Endothelial cell (in vitro differentiated cells): ENCODE data around the gene C4B. TPM values are rescaled to one million over a fixed set of nuclear protein-coding genes. Genes with fewer than 3 reads are reported as not detected.
A peak's percentile ranks its signal among the peaks of the same experiment; 100 is the strongest.

ENCODE experiments used
- DNase-seq: peaks from one replicate; pipeline ENCODE4 v3.0.0; 2021; ENCODE audit warnings: low spot score
- H3K27ac Mint-ChIP-seq: one replicate; pipeline ENCODE4 v1.8.0; 2021; ENCODE audit warnings: mixed read lengths, inconsistent platforms; ENCODE audit not compliant: unreplicated experiment
- H3K27me3 Mint-ChIP-seq: one replicate; pipeline ENCODE4 v1.8.0; 2021; ENCODE audit warnings: mild to moderate bottlenecking, moderate library complexity, mixed read lengths, inconsistent platforms; ENCODE audit not compliant: unreplicated experiment
- H3K36me3 Mint-ChIP-seq: one replicate; pipeline ENCODE4 v1.8.0; 2021; ENCODE audit warnings: mild to moderate bottlenecking, low read depth, mixed read lengths, inconsistent platforms; ENCODE audit not compliant: unreplicated experiment
- H3K4me1 Mint-ChIP-seq: one replicate; pipeline ENCODE4 v1.8.0; 2021; ENCODE audit warnings: mild to moderate bottlenecking, mixed read lengths, inconsistent platforms; ENCODE audit not compliant: unreplicated experiment
- H3K4me3 Mint-ChIP-seq: one replicate; pipeline ENCODE4 v1.8.0; 2021; ENCODE audit warnings: mild to moderate bottlenecking, mixed read lengths, inconsistent platforms; ENCODE audit not compliant: unreplicated experiment
- H3K9me3 Mint-ChIP-seq: one replicate; pipeline ENCODE4 v1.8.0; 2021; ENCODE audit warnings: mixed read lengths, inconsistent platforms; ENCODE audit not compliant: unreplicated experiment
- total RNA-seq: library from RNA; stranded (reverse); fragmentation: NEBNext Ultra II Directional; extraction: Animal tissue kit (Norgen Biotek cat#: 25700); gene quantifications from one replicate; pipeline ENCODE4 v1.2.1, GENCODE V29; 2021; ENCODE audit not compliant: unreplicated experiment
- TF ChIP-seq, protein P1 (sequence below): fragments of 200-600 bp; sonication (generic); IDR thresholded peaks from one replicate; pipeline ENCODE4 v1.5.0; 2021; ENCODE audit warnings: antibody characterized with exemption; ENCODE audit not compliant: unreplicated experiment

C4B gene
- total RNA-seq, 1 donor from 2014 or later = 4.6 TPM

DNA sequence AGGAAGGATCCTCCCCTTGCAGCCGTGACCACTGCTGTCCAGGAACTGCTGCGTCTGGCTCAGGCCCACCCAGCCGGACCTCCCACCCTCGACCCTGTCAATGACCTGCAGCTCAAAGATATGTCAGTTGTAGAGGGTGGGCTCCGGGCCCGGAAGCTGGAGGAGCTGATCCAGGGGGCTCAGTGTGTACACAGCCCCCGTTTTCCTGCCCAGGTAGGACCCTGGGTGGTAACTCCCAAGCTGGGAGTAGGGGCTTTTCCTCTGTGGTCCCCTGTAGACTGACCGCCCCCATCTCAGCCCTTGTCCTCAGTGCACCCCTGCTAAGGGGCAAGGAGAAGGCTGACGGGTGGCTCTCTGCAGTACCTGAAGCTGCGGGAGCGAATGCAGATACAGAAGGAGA is 46.3 kb upstream of the C4B start:
- Mint-ChIP-seq H3K27me3 (peaks cover 6% of the 10 kb centered on the region), H3K36me3 (peaks cover 28% of the 10 kb centered on the region), H3K4me1 (peaks cover 8% of the 10 kb centered on the region), H3K27ac (no peak overlapping the region), H3K9me3 (no peaks in the 10 kb centered on the region), H3K4me3 (no peak overlapping the region)
- DNase-seq = no peak
- TF ChIP-seq, protein P1, sequence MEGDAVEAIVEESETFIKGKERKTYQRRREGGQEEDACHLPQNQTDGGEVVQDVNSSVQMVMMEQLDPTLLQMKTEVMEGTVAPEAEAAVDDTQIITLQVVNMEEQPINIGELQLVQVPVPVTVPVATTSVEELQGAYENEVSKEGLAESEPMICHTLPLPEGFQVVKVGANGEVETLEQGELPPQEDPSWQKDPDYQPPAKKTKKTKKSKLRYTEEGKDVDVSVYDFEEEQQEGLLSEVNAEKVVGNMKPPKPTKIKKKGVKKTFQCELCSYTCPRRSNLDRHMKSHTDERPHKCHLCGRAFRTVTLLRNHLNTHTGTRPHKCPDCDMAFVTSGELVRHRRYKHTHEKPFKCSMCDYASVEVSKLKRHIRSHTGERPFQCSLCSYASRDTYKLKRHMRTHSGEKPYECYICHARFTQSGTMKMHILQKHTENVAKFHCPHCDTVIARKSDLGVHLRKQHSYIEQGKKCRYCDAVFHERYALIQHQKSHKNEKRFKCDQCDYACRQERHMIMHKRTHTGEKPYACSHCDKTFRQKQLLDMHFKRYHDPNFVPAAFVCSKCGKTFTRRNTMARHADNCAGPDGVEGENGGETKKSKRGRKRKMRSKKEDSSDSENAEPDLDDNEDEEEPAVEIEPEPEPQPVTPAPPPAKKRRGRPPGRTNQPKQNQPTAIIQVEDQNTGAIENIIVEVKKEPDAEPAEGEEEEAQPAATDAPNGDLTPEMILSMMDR = no peak

DNA sequence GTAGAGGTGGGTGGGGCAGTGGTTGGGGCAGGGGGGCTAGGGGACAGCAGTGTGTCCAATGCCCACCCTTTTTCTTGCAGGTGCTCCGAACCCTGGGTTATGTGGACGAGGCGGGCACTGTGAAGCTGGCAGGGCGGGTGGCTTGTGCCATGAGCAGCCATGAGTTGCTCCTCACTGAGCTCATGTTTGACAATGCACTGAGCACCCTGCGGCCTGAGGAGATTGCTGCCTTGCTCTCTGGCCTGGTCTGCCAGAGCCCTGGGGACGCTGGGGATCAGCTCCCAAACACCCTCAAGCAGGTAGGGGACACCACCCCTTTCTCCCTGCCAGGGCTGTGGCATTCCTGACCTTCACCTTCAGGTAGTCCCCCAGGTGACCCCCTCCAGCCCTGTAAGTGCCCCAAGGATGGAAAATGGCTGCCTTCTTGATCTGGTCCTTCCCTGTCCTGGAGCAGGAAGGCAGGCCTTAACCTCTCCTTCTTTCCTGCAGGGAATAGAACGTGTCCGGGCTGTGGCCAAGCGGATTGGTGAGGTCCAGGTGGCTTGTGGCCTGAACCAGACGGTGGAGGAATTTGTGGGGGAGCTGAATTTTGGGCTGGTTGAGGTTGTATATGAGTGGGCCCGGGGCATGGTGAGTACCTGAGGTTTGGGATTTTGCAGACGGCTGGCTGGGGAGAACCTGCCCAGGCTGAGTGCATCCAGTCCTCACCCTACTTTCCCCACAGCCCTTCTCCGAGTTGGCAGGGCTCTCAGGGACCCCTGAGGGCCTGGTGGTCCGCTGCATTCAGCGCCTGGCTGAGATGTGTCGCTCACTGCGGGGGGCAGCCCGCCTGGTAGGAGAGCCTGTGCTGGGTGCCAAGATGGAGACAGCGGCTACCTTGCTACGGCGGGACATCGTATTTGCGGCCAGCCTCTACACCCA is 45.5 kb upstream of the C4B start:
- peaks cover 10% of the 10 kb centered on the region for H3K4me1 Mint-ChIP-seq
- H3K27me3 Mint-ChIP-seq = peaks cover 6% of the 10 kb centered on the region
- peaks cover 26% of the 10 kb centered on the region for H3K36me3 Mint-ChIP-seq
- no peak overlapping the region for H3K27ac Mint-ChIP-seq
- TF ChIP-seq, protein P1 = no peak
- no peak for DNase-seq
- H3K4me3 Mint-ChIP-seq = no peak overlapping the region
- H3K9me3 Mint-ChIP-seq = no peaks in the 10 kb centered on the region

DNA sequence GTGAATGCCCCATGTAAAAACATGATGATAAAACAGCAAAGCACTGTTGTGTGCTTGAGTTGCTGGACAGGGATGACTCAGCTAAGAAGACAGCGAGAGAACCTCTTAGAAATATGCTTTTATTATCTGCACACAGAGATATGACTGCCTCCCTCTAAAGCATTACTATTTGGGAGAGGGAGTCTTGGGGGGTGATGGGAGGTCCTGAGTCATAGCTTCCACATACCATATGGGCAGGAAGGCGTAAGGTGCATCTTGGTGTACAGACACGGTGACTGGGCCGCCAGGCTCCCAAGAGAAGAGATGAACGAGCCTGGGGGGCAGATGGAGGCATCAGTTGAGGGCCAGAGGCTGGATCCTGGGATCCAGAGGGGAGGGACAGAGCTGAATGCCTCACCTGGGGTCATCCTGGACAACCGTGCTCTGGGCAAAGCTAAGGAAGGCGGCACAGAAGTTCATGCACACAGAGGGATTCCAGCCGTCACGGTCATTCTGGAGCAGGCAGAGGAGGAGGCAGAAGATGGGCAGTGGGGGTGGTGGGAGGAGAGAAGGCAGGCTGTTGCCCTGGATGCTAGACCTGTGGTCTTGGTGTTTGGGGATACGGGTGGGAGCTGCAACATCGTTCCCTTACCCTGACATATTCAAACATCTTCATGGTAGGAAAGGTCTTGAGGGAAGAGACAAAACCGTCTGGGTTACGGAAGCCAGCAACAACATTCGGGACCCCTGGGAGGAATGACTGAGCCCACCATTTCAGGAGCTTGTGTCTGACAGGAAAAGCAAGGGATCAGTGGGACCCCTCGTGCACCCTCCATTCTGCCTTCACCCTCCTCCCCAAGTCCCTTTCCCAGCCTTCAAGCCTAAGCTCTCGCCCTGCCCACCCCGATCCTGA is 44.6 kb upstream of the C4B start:
- H3K4me1 Mint-ChIP-seq = peaks cover 10% of the 10 kb centered on the region
- DNase-seq = no peak
- peak overlapping the region; percentile 52 for H3K27ac Mint-ChIP-seq
- H3K27me3 Mint-ChIP-seq = peaks cover 6% of the 10 kb centered on the region
- H3K36me3 Mint-ChIP-seq = peaks cover 28% of the 10 kb centered on the region
- TF ChIP-seq, protein P1 = no peak
- H3K4me3 Mint-ChIP-seq = peak overlapping the region; percentile 81
- no peaks in the 10 kb centered on the region for H3K9me3 Mint-ChIP-seq

DNA sequence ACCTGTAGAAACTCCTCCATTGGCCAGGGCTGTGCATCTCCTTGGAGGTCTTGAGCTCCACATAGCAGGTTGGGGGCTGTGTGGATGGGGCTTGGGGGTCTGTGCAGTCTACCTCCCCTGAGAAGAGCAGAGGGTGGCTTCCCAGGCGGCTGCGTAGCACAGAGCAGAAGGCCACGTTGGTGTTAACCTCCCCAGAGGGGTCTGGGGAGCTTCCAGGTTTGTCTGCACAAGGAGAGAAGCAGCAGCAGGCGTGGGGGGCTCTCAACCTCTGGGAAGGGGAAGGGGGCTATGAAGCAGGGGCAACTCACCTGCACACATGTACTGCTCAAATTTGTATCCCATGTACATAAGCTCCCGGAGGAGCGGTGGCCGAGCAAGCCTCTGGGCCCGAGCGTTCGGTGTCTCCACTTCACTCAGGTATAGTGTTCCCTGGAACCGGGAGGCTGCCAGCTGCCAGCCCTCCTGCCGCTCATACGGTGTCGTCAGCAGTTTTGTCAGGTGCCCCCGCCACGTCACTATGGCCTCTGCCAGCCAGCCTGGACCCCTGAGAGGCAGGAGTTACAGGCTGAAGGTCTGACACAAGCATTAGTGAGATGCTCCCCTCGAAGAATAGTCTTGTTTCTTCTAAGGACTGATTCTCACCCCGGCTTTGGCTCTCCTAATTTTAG is 43.9 kb upstream of the C4B start:
- no peaks in the 10 kb centered on the region for H3K9me3 Mint-ChIP-seq
- H3K4me1 Mint-ChIP-seq = peaks cover 10% of the 10 kb centered on the region
- peaks cover 6% of the 10 kb centered on the region for H3K27me3 Mint-ChIP-seq
- TF ChIP-seq, protein P1 = no peak
- no peak for DNase-seq
- peaks cover 22% of the 10 kb centered on the region for H3K36me3 Mint-ChIP-seq
- peak overlapping the region; percentile 87 for H3K4me3 Mint-ChIP-seq
- H3K27ac Mint-ChIP-seq = peak overlapping the region; percentile 13
